Measurements from ENCODE around the gene SUPT6H. TPM values are rescaled to one million over a fixed set of nuclear protein-coding genes. Genes with fewer than 3 reads are reported as not detected.

SUPT6H gene
- total and polyA plus RNA-seq, 9 of the 15 experiments (the other 6 are each of a cell fraction or from before 2014, with no cell fraction given) = 1.7 to 77.7 (median 49.2) TPM

DNA sequence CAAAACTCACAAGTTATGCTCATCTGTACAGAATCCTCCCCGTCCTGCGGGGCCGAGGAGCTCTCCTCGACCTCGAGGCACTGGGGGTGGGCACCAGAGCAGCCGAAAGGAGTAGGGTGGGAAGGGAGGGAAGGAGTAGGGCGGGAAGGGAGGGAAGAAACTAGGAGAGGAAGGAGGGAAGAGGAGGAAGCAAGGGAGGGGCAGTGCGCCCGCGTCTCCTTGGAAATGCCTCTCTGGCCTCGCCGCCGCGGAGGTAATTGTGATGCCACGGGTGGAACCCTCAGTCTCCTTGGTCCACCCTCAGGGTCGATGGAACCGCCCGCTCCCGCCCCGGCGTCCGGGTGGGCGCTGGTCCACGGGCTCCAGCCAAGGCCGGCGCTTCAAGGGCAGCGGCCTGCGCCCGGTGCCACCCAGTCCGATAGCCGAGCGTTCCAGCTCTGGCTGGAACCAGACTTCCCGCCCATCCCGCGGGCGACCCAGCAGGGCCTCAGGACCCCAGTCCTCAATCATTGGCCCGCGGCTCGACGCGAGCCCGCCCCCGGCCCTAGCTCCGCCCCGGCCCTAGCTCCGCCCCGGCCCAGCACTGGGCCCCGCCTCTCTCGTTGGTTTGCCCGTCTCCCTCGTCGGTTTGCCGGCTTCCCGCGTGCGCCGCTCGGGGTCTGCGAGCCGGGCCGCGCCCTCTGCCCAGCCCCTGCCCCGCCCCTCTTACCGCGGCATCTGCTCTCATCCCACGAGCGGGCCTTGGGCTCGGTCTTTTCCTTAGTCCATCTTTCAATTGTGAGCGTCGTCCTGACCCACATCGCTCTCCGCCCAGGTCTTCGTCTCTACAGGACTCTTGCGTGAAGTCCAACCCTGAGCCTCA, 49.1 kb downstream of the SUPT6H start (continued):
- TF ChIP-seq, protein P1, sequence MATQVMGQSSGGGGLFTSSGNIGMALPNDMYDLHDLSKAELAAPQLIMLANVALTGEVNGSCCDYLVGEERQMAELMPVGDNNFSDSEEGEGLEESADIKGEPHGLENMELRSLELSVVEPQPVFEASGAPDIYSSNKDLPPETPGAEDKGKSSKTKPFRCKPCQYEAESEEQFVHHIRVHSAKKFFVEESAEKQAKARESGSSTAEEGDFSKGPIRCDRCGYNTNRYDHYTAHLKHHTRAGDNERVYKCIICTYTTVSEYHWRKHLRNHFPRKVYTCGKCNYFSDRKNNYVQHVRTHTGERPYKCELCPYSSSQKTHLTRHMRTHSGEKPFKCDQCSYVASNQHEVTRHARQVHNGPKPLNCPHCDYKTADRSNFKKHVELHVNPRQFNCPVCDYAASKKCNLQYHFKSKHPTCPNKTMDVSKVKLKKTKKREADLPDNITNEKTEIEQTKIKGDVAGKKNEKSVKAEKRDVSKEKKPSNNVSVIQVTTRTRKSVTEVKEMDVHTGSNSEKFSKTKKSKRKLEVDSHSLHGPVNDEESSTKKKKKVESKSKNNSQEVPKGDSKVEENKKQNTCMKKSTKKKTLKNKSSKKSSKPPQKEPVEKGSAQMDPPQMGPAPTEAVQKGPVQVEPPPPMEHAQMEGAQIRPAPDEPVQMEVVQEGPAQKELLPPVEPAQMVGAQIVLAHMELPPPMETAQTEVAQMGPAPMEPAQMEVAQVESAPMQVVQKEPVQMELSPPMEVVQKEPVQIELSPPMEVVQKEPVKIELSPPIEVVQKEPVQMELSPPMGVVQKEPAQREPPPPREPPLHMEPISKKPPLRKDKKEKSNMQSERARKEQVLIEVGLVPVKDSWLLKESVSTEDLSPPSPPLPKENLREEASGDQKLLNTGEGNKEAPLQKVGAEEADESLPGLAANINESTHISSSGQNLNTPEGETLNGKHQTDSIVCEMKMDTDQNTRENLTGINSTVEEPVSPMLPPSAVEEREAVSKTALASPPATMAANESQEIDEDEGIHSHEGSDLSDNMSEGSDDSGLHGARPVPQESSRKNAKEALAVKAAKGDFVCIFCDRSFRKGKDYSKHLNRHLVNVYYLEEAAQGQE (IDR thresholded peaks at IDR 0.05; ENCODE audit: borderline replicate concordance) = peak; percentile 89
- TF ChIP-seq, protein P1 (CRISPR knock-in tag; IDR thresholded peaks at IDR 0.05; ENCODE audit: low read depth) = no peak
- TF ChIP-seq RERE (CRISPR knock-in tag; IDR thresholded peaks at IDR 0.05; ENCODE audit: borderline replicate concordance) = no peak
- no peak for TF ChIP-seq CBFA2T2 (conservative IDR thresholded peaks at IDR 0.05)
- TF ChIP-seq KDM2B (CRISPR knock-in tag; IDR thresholded peaks at IDR 0.05) = peak; percentile 82
- TF ChIP-seq ZSCAN29 (IDR thresholded peaks at IDR 0.05) = no peak
- no peak for TF ChIP-seq BRD9 (IDR thresholded peaks at IDR 0.05; ENCODE audit: low read depth, partially characterized antibody)
- no peak for TF ChIP-seq HMBOX1 (IDR thresholded peaks at IDR 0.05)
- 0 out of 2 replicates have a peak, but pooled peaks have one; percentile 41 for TF ChIP-seq PHF21A (IDR thresholded peaks at IDR 0.05; ENCODE audit: borderline replicate concordance, low read depth)

All from K562 (cell line).